Cortex of kidney (tissue), 1 donor: ENCODE measurements around the gene DVL1.
"Not testable (repeated sequence)": the region's sequence is repeated elsewhere in the genome, so short reads cannot be mapped to it uniquely, and the experiment has no call there.

ENCODE experiments used
- DNase-seq: peaks from one replicate; lab custom pipeline; 2025; lab: John Stamatoyannopoulos, UW

The DVL1 gene

GRCh38 chr1:1324524-1325287 lies 24.5 kb downstream of the DVL1 start, which contains the start of the genes CPTP and INTS11:
Gene CPTP, plus strand, starts transcription at chr1:1324802. Its CDS starts 2,109 bp downstream, at chr1:1326911.
Gene INTS11, minus strand, starts transcription at chr1:1324660. Its CDS starts 52 bp downstream, at chr1:1324608.
- DNase-seq = peak; percentile 61

- no peak for DNase-seq
These were observed 25.1 kb downstream of the DVL1 start for GRCh38 chr1:1324084-1324523.

GRCh38 chr1:1322952-1323351 lies 26.3 kb downstream of the DVL1 start:
- no peak for DNase-seq

GRCh38 chr1:1322418-1322817 lies 26.8 kb downstream of the DVL1 start:
- no peak for DNase-seq

GRCh38 chr1:1321477-1321876 lies 27.7 kb downstream of the DVL1 start:
- DNase-seq = no peak

GRCh38 chr1:1320666-1321448 lies 28.4 kb downstream of the DVL1 start:
- DNase-seq = no peak

- no peak for DNase-seq
These were observed 29.6 kb downstream of the DVL1 start for GRCh38 chr1:1319646-1319941.

- DNase-seq = no peak
These were observed 30.2 kb downstream of the DVL1 start for GRCh38 chr1:1318777-1319645.

- DNase-seq = no peak
These were observed 31.0 kb downstream of the DVL1 start for GRCh38 chr1:1318131-1318652.

- DNase-seq = no peak
These were observed 31.8 kb downstream of the DVL1 start for GRCh38 chr1:1317420-1317819.

- DNase-seq = not testable (repeated sequence)
These were observed 33.0 kb downstream of the DVL1 start for GRCh38 chr1:1316199-1316598.

- no peak for DNase-seq
These were observed 33.7 kb downstream of the DVL1 start for GRCh38 chr1:1315435-1315954.

GRCh38 chr1:1314678-1315335 lies 34.4 kb downstream of the DVL1 start:
- DNase-seq = no peak

GRCh38 chr1:1314237-1314586 lies 35.0 kb downstream of the DVL1 start:
- DNase-seq = no peak

GRCh38 chr1:1313500-1314236 lies 35.5 kb downstream of the DVL1 start:
- DNase-seq = no peak

GRCh38 chr1:1312450-1313314 lies 36.5 kb downstream of the DVL1 start:
- no peak for DNase-seq

GRCh38 chr1:1311107-1312104 lies 37.8 kb downstream of the DVL1 start:
- no peak for DNase-seq

GRCh38 chr1:1310476-1311053 lies 38.7 kb downstream of the DVL1 start:
- no peak for DNase-seq
